Measurements from ENCODE around the gene CCDC34. TPM values are rescaled to one million over a fixed set of nuclear protein-coding genes. Genes with fewer than 3 reads are reported as not detected.

The CCDC34 gene
- total and polyA plus RNA-seq, 2 of the 8 experiments (the other 6 are each of a cell fraction or from before 2014, with no cell fraction given) = 7.7 to 24.3 TPM

- CTCF ChIA-PET (ENCODE audit: partially characterized antibody) = no interaction called here
- no peak overlapping the region for H3K14ac ChIP-seq (ENCODE audit: insufficient read length)
- H2BK5ac ChIP-seq (ENCODE audit: low read depth, low read length) = no peak overlapping the region
- POLR2A ChIA-PET (ENCODE audit: partially characterized antibody) = no interaction called here
- DNase-seq (ENCODE audit: low read depth in 1 of 2, low spot score in 2 of 2) = no peak
- no peak overlapping the region for H3K4ac ChIP-seq (replicated peaks; ENCODE audit: insufficient read length, low read depth, low read length)
- no peak overlapping the region for H4K5ac ChIP-seq (ENCODE audit: insufficient read length, low read depth, low read length)
- H2BK120ac ChIP-seq (replicated peaks; ENCODE audit: low read depth, low read length) = no peak overlapping the region
- no peak overlapping the region for H2AFZ ChIP-seq (ENCODE audit: low read length)
- peaks cover 0 to 38% (median 1%) of the 10 kb centered on the region in 4 experiments; a peak in 2 of 8 replicates for H3K36me3 ChIP-seq (ENCODE audit: control insufficient read depth in 2 of 4, insufficient read depth in 4 of 4, low read length in 3 of 4)
- H4K91ac ChIP-seq (replicated peaks; ENCODE audit: insufficient read length, low read length) = no peak overlapping the region
- WGBS, 2 experiments (ENCODE audit: extremely low coverage in 1 of 2, insufficient coverage in 1 of 2, insufficient read length in 1 of 2, insufficient replicate concordance in 2 of 2, low coverage in 1 of 2, low lambda C conversion rate in 2 of 2, missing lambda C conversion rate in 1 of 2) = 94% methylated on average over 2 of the region's 2 CpGs; no CpG with 5 or more reads in 1 of the 2 experiments
- H3K23me2 ChIP-seq (ENCODE audit: low read depth, low read length) = no peaks in the 10 kb centered on the region
- H3K4me3 ChIP-seq (ENCODE audit: extremely low read depth in 1 of 4, insufficient read depth in 2 of 4, low read depth in 3 of 4, low read length in 4 of 4) = no peak overlapping the region
- H3K27me3 ChIP-seq (replicated peaks in 1 of 4; ENCODE audit: control insufficient read depth in 3 of 4, extremely low read depth in 1 of 4, insufficient read depth in 3 of 4, low read length in 3 of 4) = no peaks in the 10 kb centered on the region
- H3K4me1 ChIP-seq (replicated peaks in 1 of 4; ENCODE audit: control insufficient read depth in 3 of 4, insufficient read depth in 4 of 4, low read length in 3 of 4) = peaks cover 0 to 2% (median 0%) of the 10 kb centered on the region in 4 experiments; a peak in 1 of 7 replicates
- no peak overlapping the region for H2BK15ac ChIP-seq (ENCODE audit: low read length)
- FAIRE-seq = no peak
- no peak overlapping the region for H3K18ac ChIP-seq (ENCODE audit: extremely low read depth, low read length)
- H3K79me1 ChIP-seq (ENCODE audit: low read depth, low read length) = peaks cover 3% of the 10 kb centered on the region; the same call in 1 of the 2 replicates
- H3K9ac ChIP-seq (replicated peaks in 1 of 4; ENCODE audit: extremely low read depth in 1 of 4, low read depth in 3 of 4, low read length in 3 of 4) = no peak overlapping the region
- H2BK20ac ChIP-seq (ENCODE audit: low read length) = no peak overlapping the region
- peaks cover 0 to 61% of the 10 kb centered on the region in 2 experiments; a peak in 3 of 4 replicates for H3K79me2 ChIP-seq (ENCODE audit: control insufficient read depth in 1 of 2, insufficient read depth in 2 of 2, low read length in 2 of 2)
- H4K8ac ChIP-seq (ENCODE audit: extremely low read depth, insufficient read depth, low read length) = no peak overlapping the region
- H2AK5ac ChIP-seq (ENCODE audit: low read depth, low read length) = no peak overlapping the region
- H2BK12ac ChIP-seq (ENCODE audit: low read depth, low read length) = no peak overlapping the region
- TF ChIP-seq SIN3A (conservative IDR thresholded peaks at IDR 0.05 in 1 of 2, IDR thresholded peaks at IDR 0.05 in 1 of 2; ENCODE audit: low read depth in 1 of 2, low read length in 2 of 2) (no peak), POLR2A (IDR thresholded peaks at IDR 0.05; ENCODE audit: control extremely low read depth in 1 of 2, low read depth in 2 of 2, low read length in 2 of 2) (no peak), EP300 (IDR thresholded peaks at IDR 0.05; ENCODE audit: borderline replicate concordance in 1 of 2, low read depth in 2 of 2, low read length in 2 of 2) (no peak), CTBP2 (IDR thresholded peaks at IDR 0.05; ENCODE audit: borderline replicate concordance, insufficient read depth, insufficient read length, low read length) (no peak), ASH2L (IDR thresholded peaks at IDR 0.05; ENCODE audit: low read length) (no peak), YY1 (IDR thresholded peaks at IDR 0.05; ENCODE audit: low read depth, low read length) (no peak), KDM1A (IDR thresholded peaks at IDR 0.05; ENCODE audit: borderline replicate concordance, low read length) (no peak)
- no peak overlapping the region for H3K27ac ChIP-seq (ENCODE audit: low read depth, low read length)
- no peak overlapping the region for H3K4me2 ChIP-seq (ENCODE audit: insufficient read depth in 1 of 2, low read depth in 2 of 2, low read length in 2 of 2)
- H3K23ac ChIP-seq (ENCODE audit: insufficient read length) = no peak overlapping the region
- no peak overlapping the region for H3K56ac ChIP-seq (replicated peaks; ENCODE audit: insufficient read length, low read depth, low read length)
- H4K20me1 ChIP-seq (replicated peaks in 1 of 2; ENCODE audit: control insufficient read depth in 1 of 2, insufficient read depth in 2 of 2, low read length in 2 of 2) = peaks cover 7% of the 10 kb centered on the region in 2 experiments
- no peaks in the 10 kb centered on the region for H3K9me3 ChIP-seq (ENCODE audit: insufficient read depth in 2 of 2, low read depth in 1 of 2, low read length in 1 of 2)
Measured at GRCh38 chr11:27409742-27410141, 46.7 kb upstream of the CCDC34 start.

Measured in H1 (cell line).